Panc1 (cell line): ENCODE results near the gene MLF1. TPM values are rescaled to one million over a fixed set of nuclear protein-coding genes. Genes with fewer than 3 reads are reported as not detected.

ENCODE experiments used
- ATAC-seq: fragments of 200-7000 bp; cut with Tn5 transposase; 2 replicates; pipeline ENCODE4 v1.9.1; 2020; ENCODE audit warnings: mild to moderate bottlenecking, moderate library complexity
- BruUV-seq: library from RNA; stranded (reverse); fragments of 400-500 nt; replicated peaks from 2 replicates; lab custom pipeline; 2021; lab: Mats Ljungman, UMichigan
- CTCF ChIA-PET: fragments of 300-600 bp; sonication (Branson Sonifier 250); formaldehyde crosslinking; loops from one replicate; lab custom pipeline; 2022; ENCODE audit warnings: antibody characterized with exemption; lab: Charles Lee
- POLR2A ChIA-PET: fragments of 300-600 bp; sonication (Branson Sonifier 250); formaldehyde crosslinking; loops from one replicate; lab custom pipeline; 2022; ENCODE audit warnings: antibody characterized with exemption; lab: Charles Lee
- DNase-seq: peaks from one replicate; pipeline ENCODE4 v3.0.0-alpha.2; 2010; ENCODE audit warnings: low read depth, low spot score
- H3K27ac ChIP-seq: 2 replicates; pipeline ENCODE4 v1.5.1; 2011; ENCODE audit warnings: mild to moderate bottlenecking, low read length, inconsistent platforms
- H3K27me3 ChIP-seq: fragments of 200-500 bp; sonication (Bioruptor generic); 2 replicates; pipeline ENCODE4 v1.6.0; 2014; ENCODE audit warnings: low read length, inconsistent platforms; ENCODE audit not compliant: control insufficient read depth, insufficient read depth
- H3K36me3 ChIP-seq: fragments of 200-500 bp; sonication (Bioruptor generic); 2 replicates; pipeline ENCODE4 v1.5.1; 2014; ENCODE audit warnings: inconsistent platforms, mild to moderate bottlenecking, low read length, moderate library complexity; ENCODE audit not compliant: control insufficient read depth, insufficient read depth
- H3K4me1 ChIP-seq: 2 replicates; pipeline ENCODE4 v1.5.1; 2011; ENCODE audit warnings: inconsistent platforms, mild to moderate bottlenecking, low read length, moderate library complexity; ENCODE audit not compliant: control insufficient read depth, insufficient read depth
- H3K4me3 ChIP-seq, 2 experiments: 2 replicates each; pipeline ENCODE4 v1.5.1; 2011 to 2012; ENCODE audit warnings: low read depth in 2 of 2, low read length in 2 of 2, mild to moderate bottlenecking in 2 of 2, inconsistent platforms in 1 of 2, moderate library complexity in 1 of 2
- H3K9me3 ChIP-seq: fragments of 200-500 bp; sonication (Bioruptor generic); 2 replicates; pipeline ENCODE4 v1.5.1; 2014; ENCODE audit warnings: low read depth, mild to moderate bottlenecking, inconsistent platforms, low read length, moderate library complexity; ENCODE audit not compliant: control insufficient read depth, insufficient read depth
- POLR2AphosphoS5 ChIP-seq: IDR thresholded peaks from 2 replicates; pipeline ENCODE4 v1.6.1; 2012; ENCODE audit warnings: mild to moderate bottlenecking, low read depth, low read length, moderate library complexity
- SIN3A ChIP-seq: IDR thresholded peaks from 2 replicates; pipeline ENCODE4 v1.6.1; 2012; ENCODE audit warnings: low read depth, mild to moderate bottlenecking, low read length, moderate library complexity, borderline replicate concordance; ENCODE audit not compliant: insufficient read depth
- TCF7L2 ChIP-seq: IDR thresholded peaks from 2 replicates; pipeline ENCODE4 v1.6.1; 2011; ENCODE audit warnings: mild to moderate bottlenecking, low read depth, low read length, inconsistent platforms
- in situ Hi-C: cut with HindIII; loops from 2 replicates; pipeline ENCODE4 v1.10.0; 2016; ENCODE audit warnings: low sequenced_read_pairs, low pct_unique_long_range_greater_than_20kb
- intact Hi-C: fragments of 100-400 bp; cut with micrococcal nuclease; formaldehyde crosslinking; loops from one replicate; pipeline ENCODE4 v1.10.0; 2022; ENCODE audit not compliant: unreplicated experiment
- total RNA-seq: library from RNA; stranded (reverse); gene quantifications from one replicate; pipeline ENCODE4 v1.2.1, GENCODE V29; 2021; ENCODE audit not compliant: unreplicated experiment
- TF ChIP-seq, protein P1 (sequence below): fragments of 450-650 bp; IDR thresholded peaks from 2 replicates; pipeline ENCODE4 v1.5.1; 2017; ENCODE audit warnings: mild to moderate bottlenecking
- TF ChIP-seq, protein P2 (sequence below), 2 experiments: IDR thresholded peaks; 2 replicates each; pipeline ENCODE4 v1.6.1; 2011 to 2012; ENCODE audit warnings: low read depth in 2 of 2, control low read depth in 1 of 2, low read length in 1 of 2, mild to moderate bottlenecking in 1 of 2, moderate library complexity in 1 of 2; ENCODE audit not compliant: insufficient read depth in 1 of 2

MLF1 gene
- total RNA-seq, 1 experiment from 2014 or later = 51.4 TPM

DNA sequence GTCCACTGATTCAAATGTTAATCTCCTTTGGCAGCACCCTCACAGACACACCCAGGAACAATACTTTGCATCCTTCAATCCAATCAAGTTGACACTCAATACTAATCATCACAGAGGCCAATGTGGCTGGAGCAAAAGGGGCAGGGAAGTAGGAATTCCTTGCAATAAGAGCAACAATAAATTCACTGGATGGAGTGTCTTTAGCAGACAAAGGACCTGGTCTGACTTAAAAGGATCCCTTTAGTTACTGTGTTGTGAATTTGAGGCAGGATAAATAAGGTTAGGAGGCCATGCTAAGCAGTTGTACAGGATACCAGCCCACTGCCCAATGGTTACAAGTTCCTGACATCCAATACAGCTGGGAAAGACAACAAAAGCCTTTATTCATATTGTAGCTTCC lies 61.0 kb downstream of the MLF1 start:
- no peaks in the 10 kb centered on the region for H3K9me3 ChIP-seq
- no peaks in the 10 kb centered on the region for H3K27me3 ChIP-seq
- POLR2A ChIA-PET = no interaction called here
- in situ Hi-C loops = no loop called here
- H3K27ac ChIP-seq = no peak overlapping the region
- BruUV-seq = no TSS peak
- intact Hi-C loops = no loop called here
- CTCF ChIA-PET = no interaction called here
- DNase-seq = no peak
- H3K36me3 ChIP-seq = no peaks in the 10 kb centered on the region
- ATAC-seq = no peak
- H3K4me1 ChIP-seq = no peaks in the 10 kb centered on the region
- no peak for TF ChIP-seq TCF7L2
- H3K4me3 ChIP-seq = no peak overlapping the region

DNA sequence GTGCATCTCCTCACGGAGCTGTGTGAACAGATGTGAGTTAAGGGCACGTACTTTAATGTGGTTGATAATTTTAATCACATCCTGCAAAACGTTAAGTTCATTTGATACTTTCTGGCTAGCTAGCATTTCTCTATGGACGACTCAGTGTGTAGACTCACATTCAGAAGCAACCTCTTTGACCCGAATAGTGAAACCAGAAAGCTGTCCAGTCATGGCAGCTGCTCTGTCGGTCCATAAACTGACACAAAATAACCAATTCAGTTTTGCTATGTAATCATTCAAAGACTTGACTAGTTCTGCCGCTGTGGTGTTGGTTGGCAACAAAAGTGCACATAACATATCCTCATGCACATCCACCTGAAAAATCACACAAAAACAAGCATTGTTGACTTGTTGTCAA lies 69.7 kb downstream of the MLF1 start:
- in situ Hi-C loops = no loop called here
- CTCF ChIA-PET = no interaction called here
- intact Hi-C loops = loop anchor here (10.0 kb wide), 2 partner anchors 66 to 96 kb away; partner anchors contain the start of gene MLF1

DNA sequence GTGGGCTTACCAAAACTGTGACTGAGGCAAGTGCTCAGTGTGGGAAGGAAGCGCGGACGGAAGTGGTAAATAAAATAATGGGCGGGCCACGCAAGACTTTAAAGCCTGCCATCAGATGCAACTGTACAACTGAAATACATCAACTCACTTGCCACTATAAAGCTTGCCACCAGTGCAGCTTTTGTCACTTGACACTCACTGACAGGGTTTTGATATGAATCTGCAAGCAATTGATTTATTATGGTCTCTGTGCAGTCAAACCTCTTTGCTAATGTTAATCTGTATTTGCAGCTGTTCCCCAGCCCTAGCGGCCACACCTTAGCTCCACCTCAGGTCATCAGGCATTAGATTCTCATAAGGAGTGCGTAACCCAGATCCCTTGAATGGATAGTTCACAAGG lies 71.0 kb downstream of the MLF1 start:
- Histone ChIP-seq H3K4me3 (no peak overlapping the region), H3K4me1 (peaks cover 21% of the 10 kb centered on the region), H3K27ac (no peak overlapping the region), H3K36me3 (peaks cover 14% of the 10 kb centered on the region), H3K27me3 (no peaks in the 10 kb centered on the region), H3K9me3 (no peaks in the 10 kb centered on the region)
- intact Hi-C loops = loop anchor here (10.0 kb wide), 2 partner anchors 67 to 97 kb away; partner anchors contain the start of gene MLF1
- ATAC-seq = no peak
- ChIA-PET CTCF (no interaction called here), POLR2A (no interaction called here)
- no TSS peak for BruUV-seq
- DNase-seq = no peak
- in situ Hi-C loops = no loop called here
- TF ChIP-seq, protein P1, sequence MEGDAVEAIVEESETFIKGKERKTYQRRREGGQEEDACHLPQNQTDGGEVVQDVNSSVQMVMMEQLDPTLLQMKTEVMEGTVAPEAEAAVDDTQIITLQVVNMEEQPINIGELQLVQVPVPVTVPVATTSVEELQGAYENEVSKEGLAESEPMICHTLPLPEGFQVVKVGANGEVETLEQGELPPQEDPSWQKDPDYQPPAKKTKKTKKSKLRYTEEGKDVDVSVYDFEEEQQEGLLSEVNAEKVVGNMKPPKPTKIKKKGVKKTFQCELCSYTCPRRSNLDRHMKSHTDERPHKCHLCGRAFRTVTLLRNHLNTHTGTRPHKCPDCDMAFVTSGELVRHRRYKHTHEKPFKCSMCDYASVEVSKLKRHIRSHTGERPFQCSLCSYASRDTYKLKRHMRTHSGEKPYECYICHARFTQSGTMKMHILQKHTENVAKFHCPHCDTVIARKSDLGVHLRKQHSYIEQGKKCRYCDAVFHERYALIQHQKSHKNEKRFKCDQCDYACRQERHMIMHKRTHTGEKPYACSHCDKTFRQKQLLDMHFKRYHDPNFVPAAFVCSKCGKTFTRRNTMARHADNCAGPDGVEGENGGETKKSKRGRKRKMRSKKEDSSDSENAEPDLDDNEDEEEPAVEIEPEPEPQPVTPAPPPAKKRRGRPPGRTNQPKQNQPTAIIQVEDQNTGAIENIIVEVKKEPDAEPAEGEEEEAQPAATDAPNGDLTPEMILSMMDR = no peak
- no peak for TF ChIP-seq POLR2AphosphoS5
- no peak for TF ChIP-seq TCF7L2
- TF ChIP-seq, protein P2, sequence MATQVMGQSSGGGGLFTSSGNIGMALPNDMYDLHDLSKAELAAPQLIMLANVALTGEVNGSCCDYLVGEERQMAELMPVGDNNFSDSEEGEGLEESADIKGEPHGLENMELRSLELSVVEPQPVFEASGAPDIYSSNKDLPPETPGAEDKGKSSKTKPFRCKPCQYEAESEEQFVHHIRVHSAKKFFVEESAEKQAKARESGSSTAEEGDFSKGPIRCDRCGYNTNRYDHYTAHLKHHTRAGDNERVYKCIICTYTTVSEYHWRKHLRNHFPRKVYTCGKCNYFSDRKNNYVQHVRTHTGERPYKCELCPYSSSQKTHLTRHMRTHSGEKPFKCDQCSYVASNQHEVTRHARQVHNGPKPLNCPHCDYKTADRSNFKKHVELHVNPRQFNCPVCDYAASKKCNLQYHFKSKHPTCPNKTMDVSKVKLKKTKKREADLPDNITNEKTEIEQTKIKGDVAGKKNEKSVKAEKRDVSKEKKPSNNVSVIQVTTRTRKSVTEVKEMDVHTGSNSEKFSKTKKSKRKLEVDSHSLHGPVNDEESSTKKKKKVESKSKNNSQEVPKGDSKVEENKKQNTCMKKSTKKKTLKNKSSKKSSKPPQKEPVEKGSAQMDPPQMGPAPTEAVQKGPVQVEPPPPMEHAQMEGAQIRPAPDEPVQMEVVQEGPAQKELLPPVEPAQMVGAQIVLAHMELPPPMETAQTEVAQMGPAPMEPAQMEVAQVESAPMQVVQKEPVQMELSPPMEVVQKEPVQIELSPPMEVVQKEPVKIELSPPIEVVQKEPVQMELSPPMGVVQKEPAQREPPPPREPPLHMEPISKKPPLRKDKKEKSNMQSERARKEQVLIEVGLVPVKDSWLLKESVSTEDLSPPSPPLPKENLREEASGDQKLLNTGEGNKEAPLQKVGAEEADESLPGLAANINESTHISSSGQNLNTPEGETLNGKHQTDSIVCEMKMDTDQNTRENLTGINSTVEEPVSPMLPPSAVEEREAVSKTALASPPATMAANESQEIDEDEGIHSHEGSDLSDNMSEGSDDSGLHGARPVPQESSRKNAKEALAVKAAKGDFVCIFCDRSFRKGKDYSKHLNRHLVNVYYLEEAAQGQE (IDR thresholded peaks at IDR 0.05; ENCODE audit: insufficient read depth in 1 of 2, low read depth in 2 of 2, low read length in 1 of 2) = no peak

More for the DNA sequence above, 69.7 kb downstream of the MLF1 start:
- no TSS peak for BruUV-seq
- no peaks in the 10 kb centered on the region for H3K9me3 ChIP-seq
- no peak overlapping the region for H3K4me3 ChIP-seq
- TF ChIP-seq SIN3A (no peak), TCF7L2 (no peak), POLR2AphosphoS5 (no peak)
- TF ChIP-seq, protein P1 = no peak
- TF ChIP-seq, protein P2 (IDR thresholded peaks at IDR 0.05; ENCODE audit: insufficient read depth in 1 of 2, low read depth in 2 of 2, low read length in 1 of 2) = no peak
- POLR2A ChIA-PET = interaction anchor here (0.7 kb wide), 1 partner anchor 668 kb away, joined by 6 read pairs; no protein-coding TSS in a partner anchor
- no peaks in the 10 kb centered on the region for H3K27me3 ChIP-seq
- H3K4me1 ChIP-seq = peaks cover 10% of the 10 kb centered on the region
- no peak overlapping the region for H3K27ac ChIP-seq
- no peak for DNase-seq
- no peak for ATAC-seq
- H3K36me3 ChIP-seq = peaks cover 6% of the 10 kb centered on the region; the same call in 1 of the 2 replicates
